ENCODE results near the gene SNHG17.
"Not testable (repeated sequence)": the region's sequence is repeated elsewhere in the genome, so short reads cannot be mapped to it uniquely, and the experiment has no call there.

The SNHG17 gene

GRCh38 chr20:38434301-38434741 is 807 bp downstream of the SNHG17 start:
- Histone ChIP-seq H3K36me3 (peaks cover 57% of the 10 kb centered on the region), H3K27me3 (ENCODE audit: insufficient read depth, low read depth, severe bottlenecking) (no peaks in the 10 kb centered on the region), H3K4me3 (ENCODE audit: low read depth, low read length) (peak overlapping the region; percentile 99), H3K9me3 (ENCODE audit: severe bottlenecking) (no peaks in the 10 kb centered on the region), H3K27ac (peak overlapping the region; percentile 86)
- peak; percentile 14 for DNase-seq
- TF ChIP-seq, protein P1, sequence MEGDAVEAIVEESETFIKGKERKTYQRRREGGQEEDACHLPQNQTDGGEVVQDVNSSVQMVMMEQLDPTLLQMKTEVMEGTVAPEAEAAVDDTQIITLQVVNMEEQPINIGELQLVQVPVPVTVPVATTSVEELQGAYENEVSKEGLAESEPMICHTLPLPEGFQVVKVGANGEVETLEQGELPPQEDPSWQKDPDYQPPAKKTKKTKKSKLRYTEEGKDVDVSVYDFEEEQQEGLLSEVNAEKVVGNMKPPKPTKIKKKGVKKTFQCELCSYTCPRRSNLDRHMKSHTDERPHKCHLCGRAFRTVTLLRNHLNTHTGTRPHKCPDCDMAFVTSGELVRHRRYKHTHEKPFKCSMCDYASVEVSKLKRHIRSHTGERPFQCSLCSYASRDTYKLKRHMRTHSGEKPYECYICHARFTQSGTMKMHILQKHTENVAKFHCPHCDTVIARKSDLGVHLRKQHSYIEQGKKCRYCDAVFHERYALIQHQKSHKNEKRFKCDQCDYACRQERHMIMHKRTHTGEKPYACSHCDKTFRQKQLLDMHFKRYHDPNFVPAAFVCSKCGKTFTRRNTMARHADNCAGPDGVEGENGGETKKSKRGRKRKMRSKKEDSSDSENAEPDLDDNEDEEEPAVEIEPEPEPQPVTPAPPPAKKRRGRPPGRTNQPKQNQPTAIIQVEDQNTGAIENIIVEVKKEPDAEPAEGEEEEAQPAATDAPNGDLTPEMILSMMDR (IDR thresholded peaks at IDR 0.05; ENCODE audit: low read depth, low read length), result no peak

DNA sequence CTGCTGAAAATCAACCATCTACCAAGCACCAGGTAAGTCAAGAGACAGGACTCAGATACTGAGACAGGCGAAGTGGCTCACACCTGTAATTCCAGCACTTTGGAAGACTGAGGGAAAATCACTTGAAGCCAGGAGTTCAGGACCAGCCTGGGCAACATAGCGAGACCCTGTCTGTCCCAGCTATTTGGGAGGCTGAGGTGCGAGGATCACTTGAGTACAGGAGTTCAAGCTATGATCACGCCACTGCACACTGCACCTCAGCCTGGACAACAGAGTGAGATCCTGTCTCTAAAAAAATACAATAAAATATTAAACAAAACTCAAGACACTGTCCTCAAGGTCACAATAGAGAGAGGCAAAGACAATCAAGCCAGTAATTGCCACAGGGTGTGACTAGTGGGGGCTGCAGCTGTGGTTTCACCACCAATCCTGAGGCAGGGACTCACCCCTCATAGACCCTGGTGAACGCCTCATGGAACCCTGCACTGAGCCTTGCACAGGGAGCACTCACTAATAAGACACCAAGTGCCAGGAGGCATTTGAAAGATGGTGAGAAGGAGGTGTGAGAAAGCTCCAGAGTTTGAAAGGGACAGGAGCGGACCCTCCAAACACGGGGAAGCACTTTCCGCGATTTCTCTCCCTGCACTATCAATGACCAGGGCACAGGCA is 1.7 kb downstream of the SNHG17 start:
- peaks cover 66% of the 10 kb centered on the region for H3K36me3 ChIP-seq
- TF ChIP-seq, protein P1 (IDR thresholded peaks at IDR 0.05; ENCODE audit: low read depth, low read length), result no peak

GRCh38 chr20:38432870-38433269 is 2.3 kb downstream of the SNHG17 start:
- DNase-seq; H3K4me3 ChIP-seq (ENCODE audit: low read depth, low read length); H3K27me3 ChIP-seq (ENCODE audit: insufficient read depth, low read depth, severe bottlenecking); H3K9me3 ChIP-seq (ENCODE audit: severe bottlenecking); H3K27ac ChIP-seq: not testable (repeated sequence)
- peaks cover 72% of the 10 kb centered on the region for H3K36me3 ChIP-seq

More for the DNA sequence above, 1.7 kb downstream of the SNHG17 start:
- no peak overlapping the region; the same call in none of the 2 replicates for H3K27ac ChIP-seq
- H3K9me3 ChIP-seq (ENCODE audit: severe bottlenecking), result no peaks in the 10 kb centered on the region
- DNase-seq, result no peak
- H3K4me3 ChIP-seq (ENCODE audit: low read depth, low read length), result peak overlapping the region; percentile 99
- no peaks in the 10 kb centered on the region for H3K27me3 ChIP-seq (ENCODE audit: insufficient read depth, low read depth, severe bottlenecking)

- H3K27ac ChIP-seq, result no peak overlapping the region
- no peak for DNase-seq
- no peaks in the 10 kb centered on the region for H3K9me3 ChIP-seq (ENCODE audit: severe bottlenecking)
- TF ChIP-seq, protein P1 (IDR thresholded peaks at IDR 0.05; ENCODE audit: low read depth, low read length), result no peak
- no peak overlapping the region for H3K4me3 ChIP-seq (ENCODE audit: low read depth, low read length)
- no peaks in the 10 kb centered on the region for H3K27me3 ChIP-seq (ENCODE audit: insufficient read depth, low read depth, severe bottlenecking)
- peaks cover 77% of the 10 kb centered on the region for H3K36me3 ChIP-seq
Measured at GRCh38 chr20:38432292-38432691, 2.8 kb downstream of the SNHG17 start.

DNA sequence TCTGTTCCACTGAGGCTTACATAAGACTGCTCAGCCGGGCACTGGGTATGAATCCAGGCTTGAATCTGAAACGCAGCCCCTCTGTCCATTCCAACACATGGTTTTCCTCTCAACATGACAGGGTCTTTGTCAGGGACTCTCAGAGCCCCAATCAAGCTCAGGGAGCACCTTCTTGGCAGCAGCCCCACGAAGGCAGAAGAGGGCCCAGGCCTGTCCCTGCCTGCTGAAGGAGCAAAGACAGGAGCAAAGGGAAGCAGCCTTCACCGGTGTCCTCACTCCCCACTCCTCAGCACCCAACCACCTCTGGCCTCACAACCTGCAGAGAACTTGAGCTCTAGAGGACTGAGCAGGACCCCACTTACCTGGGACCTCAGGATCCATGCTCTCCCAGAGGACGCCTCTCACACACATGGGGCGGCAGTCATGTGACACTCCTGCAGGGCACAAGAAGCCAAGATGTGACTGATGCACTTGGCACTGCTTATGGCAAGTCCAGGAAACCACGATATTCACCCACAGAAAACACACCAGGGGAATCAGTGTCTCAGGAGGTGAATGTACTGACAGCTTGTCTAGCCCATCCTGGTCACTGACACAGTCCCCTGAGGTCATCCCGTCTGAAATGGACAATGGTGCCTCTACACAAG is 4.3 kb downstream of the SNHG17 start:
- TF ChIP-seq, protein P1 (IDR thresholded peaks at IDR 0.05; ENCODE audit: low read depth, low read length), result no peak
- peaks cover 92% of the 10 kb centered on the region for H3K36me3 ChIP-seq
- no peak overlapping the region for H3K4me3 ChIP-seq (ENCODE audit: low read depth, low read length)
- no peaks in the 10 kb centered on the region for H3K9me3 ChIP-seq (ENCODE audit: severe bottlenecking)
- no peak for DNase-seq
- no peak overlapping the region for H3K27ac ChIP-seq
- no peaks in the 10 kb centered on the region for H3K27me3 ChIP-seq (ENCODE audit: insufficient read depth, low read depth, severe bottlenecking)

DNA sequence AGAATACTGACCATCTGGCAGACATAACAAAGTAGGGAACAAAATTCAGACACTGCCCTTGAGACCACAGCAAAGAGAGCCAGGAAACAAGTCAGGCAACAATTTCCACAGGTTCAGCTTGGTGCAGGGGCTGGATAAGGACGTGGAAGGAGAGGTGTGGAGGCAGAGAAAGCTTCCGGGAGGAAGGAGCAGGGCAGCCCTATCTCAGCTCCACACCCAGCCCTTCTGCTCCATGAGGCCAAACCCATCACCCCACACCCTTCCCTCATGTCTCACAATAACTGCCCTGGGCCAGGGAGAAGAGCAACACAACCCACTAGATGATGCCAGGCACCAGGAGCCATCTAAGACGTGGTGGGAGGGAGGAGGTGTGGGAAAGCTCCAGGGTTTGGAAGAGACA is 5.8 kb downstream of the SNHG17 start:
- Histone ChIP-seq H3K27ac (no peak overlapping the region), H3K4me3 (ENCODE audit: low read depth, low read length) (no peak overlapping the region), H3K9me3 (ENCODE audit: severe bottlenecking) (no peaks in the 10 kb centered on the region), H3K27me3 (ENCODE audit: insufficient read depth, low read depth, severe bottlenecking) (no peaks in the 10 kb centered on the region), H3K36me3 (peaks cover 100% of the 10 kb centered on the region)
- TF ChIP-seq, protein P1 (IDR thresholded peaks at IDR 0.05; ENCODE audit: low read depth, low read length), result no peak
- no peak for DNase-seq
